ENCODE results near the gene DNAJB5. TPM values are rescaled to one million over a fixed set of nuclear protein-coding genes. Genes with fewer than 3 reads are reported as not detected.
"Not testable (repeated sequence)": the region's sequence is repeated elsewhere in the genome, so short reads cannot be mapped to it uniquely, and the experiment has no call there.

Gene DNAJB5
- polyA plus RNA-seq, 4 donors: 10.0 to 14.3 (median 11.1) TPM

DNA sequence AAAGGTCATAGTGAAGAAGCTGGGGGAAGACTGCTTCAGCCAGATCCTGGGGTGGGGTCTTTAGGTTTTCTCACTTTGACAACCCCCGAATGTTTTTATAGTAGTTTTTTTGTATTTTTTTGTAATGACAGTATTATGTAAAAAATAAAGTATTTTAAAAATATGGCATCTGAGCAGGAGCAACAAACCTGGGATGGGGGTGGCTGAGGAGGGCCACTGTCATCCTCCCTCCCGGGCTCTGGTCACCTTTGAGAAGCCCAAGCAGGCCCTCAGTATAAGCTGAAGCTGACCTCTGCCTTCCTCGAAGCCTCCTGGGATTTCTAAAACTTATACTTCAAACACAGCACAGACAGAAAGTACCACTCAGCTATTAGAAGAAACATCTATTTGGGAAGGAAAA is 8.7 kb downstream of the DNAJB5 start:
- DNase-seq (ENCODE audit: low read depth in 4 of 4, low spot score in 3 of 4): no peak

DNA sequence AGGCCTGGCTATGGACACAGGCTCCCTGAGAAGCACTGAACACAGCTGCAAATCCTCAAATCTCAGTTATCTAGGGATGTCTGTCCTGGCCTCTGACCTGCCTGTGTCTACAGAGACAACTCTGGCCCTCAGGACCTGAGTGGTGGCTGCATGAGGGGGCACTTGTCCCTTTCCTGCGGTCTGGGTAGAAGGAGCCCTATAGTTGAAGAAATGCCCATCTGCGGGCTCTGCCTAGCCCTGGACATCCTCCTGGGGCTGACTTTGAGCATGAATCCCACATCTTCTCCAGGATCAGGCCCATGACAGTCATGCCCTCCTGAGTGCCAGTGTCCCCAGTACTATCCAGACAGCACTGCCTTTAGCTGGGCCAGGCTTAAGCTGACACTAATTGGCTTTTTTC is 10.0 kb downstream of the DNAJB5 start:
- DNase-seq (ENCODE audit: low read depth in 4 of 4, low spot score in 3 of 4): no peak

DNA sequence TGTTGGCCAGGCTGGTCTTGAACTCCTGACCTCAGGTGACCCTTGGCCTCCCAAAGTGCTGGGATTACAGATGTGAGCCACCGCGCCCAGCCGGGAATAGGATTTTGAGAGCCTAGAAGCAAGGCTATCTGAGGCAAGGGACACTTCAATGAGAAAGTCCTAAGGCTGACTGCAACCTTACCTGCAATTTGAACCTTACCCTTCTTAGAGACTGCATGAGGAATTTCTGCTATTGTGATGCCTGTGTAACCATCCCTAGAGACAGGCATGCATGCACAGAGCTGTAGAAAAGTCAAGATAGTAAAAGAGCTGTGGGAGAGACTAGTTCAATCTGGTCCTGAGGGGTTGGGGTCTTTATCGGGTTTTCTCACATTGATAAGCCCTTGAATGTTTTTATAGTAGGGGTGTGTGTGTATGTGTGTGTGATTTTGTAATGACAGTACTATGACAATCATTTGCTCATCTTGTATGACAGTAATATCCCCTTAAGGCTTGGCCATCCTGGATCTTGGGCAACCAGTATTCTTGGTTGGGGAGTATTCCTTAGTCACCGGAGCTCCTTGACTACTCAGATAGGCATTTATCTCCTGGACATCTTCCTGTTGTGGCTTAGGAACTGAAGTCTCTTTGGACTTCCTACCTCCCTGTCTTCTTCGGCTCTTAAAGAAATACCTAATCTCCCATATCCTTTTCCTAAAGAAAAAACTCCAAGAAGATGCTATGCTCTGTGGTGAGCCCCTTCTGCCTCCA is 11.2 kb downstream of the DNAJB5 start:
- DNase-seq (ENCODE audit: low read depth in 4 of 4, low spot score in 3 of 4): no peak

DNA sequence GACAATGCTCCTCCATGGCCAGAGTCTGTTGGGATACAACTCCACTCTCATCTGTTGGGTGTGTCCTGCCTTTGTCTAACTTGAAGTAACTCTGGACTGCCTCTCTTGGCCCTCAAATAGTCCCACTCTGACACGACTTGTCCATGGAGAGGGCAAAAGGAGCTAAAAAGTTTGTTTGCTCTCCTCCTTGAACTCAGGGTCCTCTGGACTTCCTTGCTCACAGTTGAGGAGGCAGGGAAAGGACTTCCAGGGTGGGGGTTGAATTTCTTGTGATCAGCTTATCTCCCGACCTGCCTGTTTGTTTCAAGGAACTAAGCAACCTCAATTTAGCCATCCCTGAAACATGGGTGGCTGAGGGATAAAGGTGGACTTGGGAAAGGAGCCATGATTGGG is 11.7 kb downstream of the DNAJB5 start:
- no peak for DNase-seq (ENCODE audit: low read depth in 4 of 4, low spot score in 3 of 4)

DNA sequence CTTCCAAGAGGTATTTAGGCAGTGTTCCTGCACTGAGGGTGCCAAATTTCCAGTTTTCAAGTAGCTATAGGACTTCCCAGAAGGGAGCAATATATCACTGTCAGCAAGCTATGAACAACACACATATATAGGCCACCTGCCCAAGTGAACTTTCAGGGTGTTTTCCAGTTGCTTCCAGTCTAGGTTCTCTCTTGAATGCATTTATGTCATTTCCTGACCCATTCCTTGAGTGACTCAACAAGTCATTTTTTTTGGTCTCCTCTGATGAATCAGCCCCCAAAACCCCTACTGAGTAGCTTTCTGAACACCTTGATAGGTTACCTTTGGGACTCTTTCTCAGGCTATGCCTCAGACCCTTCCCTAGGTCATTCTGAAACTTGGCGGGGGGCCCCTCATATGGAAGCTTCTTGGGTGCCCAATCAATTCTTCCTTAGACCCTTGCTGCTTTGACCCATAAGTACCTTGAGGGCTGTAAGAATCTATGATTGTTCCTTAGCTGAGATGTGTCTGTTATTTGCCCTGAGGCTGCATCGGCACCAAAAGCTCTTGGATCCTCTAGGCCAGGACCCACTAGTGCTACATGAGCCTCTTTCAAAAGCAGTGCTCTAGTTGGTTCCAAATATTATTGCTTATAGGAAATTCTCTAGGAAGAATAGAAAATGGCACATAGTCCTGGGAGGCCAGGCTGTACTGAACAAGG is 12.4 kb downstream of the DNAJB5 start:
- DNase-seq (ENCODE audit: low read depth in 4 of 4, low spot score in 3 of 4): no peak

DNA sequence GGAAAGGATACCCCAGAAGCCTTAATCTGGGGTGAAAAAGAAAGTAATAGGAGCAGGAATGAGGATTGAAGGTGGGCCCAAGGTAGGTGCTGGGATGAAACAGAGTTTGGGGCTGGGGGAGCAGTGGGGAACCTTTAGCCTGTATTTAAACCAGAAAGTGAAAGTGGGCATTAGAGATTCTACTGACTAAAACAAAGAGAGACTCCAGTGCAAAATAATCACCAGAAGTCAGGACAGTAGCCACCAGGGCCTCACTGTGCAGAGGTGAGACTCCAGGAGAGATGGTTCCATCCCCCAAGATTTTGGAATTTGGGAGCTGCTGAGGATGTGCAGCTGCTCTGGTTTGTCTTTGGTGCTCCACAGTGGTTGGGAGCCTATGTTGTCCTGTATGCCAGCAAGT is 13.1 kb downstream of the DNAJB5 start:
- DNase-seq (ENCODE audit: low read depth in 4 of 4, low spot score in 3 of 4): no peak

DNA sequence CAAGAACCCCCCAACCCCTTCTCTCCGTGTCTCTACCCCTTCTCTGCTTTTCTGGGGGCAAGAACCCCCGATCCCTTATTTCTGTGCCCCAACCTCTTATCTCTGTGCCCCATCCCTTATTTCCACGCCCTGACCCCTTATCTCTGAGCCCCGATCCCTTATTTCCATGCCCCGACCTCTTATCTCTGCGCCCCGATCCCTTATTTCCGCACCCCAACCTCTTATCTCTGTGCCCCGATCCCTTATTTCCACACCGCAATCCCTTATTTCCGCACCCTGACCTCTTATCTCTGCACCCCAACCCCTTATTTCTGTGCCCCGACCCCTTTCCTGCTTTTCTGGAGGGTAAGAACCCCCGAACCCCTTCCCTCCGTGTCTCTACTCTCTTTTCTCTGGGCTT is 14.8 kb downstream of the DNAJB5 start:
- not testable (repeated sequence) for DNase-seq (ENCODE audit: low read depth in 4 of 4, low spot score in 3 of 4)

DNA sequence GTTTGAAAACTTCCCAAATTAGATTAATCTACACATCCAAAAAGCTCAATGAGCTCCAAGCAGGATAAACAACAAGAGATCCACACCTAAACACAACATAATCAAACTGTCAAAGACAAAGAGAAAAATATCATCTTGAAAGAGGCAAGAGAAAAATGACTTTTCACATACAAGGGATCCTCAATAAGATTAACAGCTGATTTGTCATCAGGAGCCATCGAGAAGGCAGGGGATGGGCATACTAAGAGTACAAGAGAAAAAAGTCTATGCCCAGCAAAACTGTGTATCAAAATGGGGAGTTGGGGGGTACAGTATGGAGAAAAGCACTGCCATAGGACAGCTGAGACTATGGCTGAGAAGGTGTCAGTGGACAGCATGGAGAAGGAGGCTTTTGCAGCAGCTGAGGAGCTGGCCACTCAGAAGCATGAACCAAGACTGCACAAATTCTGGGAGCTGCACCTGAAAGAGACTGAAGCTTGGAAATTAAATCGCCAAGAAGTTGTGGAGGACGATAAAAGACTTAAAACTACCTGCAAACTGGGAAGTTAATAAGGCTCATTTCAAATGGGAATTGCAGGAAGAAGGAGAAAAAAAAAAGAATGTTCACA is 20.9 kb downstream of the DNAJB5 start:
- no peak for DNase-seq (ENCODE audit: low read depth in 4 of 4, low spot score in 3 of 4)

DNA sequence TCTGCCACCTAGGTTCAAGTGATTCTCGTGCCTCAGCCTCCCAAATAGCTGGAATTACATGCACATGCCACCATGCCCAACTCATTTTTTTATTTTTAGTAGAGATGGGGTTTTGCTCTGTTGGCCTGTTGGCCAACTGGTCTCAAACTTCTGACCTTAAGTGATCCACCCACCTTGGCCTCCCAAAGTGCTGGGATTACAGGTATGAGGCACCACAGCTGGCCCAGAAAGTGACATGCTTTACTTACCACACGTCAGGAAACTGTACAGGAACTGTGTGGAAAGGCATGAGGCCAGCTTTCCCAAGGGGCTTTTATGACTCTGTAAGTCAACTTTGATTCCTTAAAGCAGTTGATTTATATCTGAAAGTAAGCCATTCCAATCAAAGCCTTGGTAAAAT is 25.0 kb downstream of the DNAJB5 start:
- DNase-seq (ENCODE audit: low read depth in 4 of 4, low spot score in 3 of 4): no peak

DNA sequence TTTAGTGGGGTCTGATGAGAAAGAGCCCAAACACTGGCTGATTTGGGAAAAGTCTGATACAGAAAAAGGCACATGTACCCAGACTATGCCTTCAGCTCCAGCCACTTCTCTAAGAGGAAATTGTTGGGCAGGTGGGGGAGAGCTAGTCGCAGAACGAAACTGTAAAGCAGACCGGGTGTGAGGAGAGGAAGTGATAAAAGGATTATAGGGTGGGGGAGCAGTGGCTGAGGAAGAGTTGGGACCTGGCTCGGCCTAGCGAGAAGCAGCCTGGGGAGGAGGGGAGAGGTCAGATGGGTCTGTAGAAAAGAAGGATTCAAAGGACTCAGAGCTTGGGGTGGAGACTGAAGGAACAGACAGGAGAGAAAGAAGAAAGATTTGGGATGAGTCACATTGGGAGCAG is 33.9 kb downstream of the DNAJB5 start:
- DNase-seq (ENCODE audit: low read depth in 4 of 4, low spot score in 3 of 4): not testable (repeated sequence)

DNA sequence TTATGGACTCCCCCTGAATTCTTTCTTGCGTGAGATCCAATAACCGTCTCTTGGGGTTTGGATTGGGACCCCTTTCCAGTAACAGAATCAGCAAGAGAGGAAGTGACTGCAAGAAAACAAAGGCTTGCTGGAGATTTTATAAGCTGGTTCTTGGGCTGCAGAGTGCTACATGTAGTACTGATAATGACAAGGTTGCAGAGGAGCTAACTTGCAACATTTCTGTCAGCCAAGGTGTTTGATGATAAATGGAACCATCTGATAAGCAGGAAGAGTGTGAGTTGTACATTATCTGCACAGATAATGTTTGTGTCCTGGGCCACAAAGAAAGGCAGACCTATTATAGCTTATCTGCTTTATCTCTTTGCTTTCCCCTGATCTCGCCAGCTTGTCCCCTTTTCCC is 37.1 kb downstream of the DNAJB5 start:
- no peak for DNase-seq (ENCODE audit: low read depth in 4 of 4, low spot score in 3 of 4)

DNA sequence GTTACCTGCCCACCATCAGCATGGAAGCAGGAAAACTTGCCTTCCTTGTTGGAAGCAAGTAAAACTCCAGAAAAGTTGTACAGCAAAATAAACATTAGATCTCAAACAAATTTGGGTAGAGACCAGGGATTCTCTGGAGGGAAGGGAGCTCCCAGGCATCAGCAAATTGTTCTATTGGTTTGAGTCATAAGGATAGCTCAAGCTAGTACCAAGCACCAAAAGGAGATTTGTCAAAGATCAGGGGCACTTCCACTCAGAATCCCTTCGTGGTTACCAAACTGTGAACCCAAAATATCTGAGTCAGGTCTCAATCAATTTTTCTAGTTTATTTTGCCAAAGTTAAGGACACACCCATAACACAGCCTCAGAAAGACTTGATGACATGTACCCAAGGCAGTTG is 37.8 kb downstream of the DNAJB5 start:
- no peak for DNase-seq (ENCODE audit: low read depth in 4 of 4, low spot score in 3 of 4)

DNA sequence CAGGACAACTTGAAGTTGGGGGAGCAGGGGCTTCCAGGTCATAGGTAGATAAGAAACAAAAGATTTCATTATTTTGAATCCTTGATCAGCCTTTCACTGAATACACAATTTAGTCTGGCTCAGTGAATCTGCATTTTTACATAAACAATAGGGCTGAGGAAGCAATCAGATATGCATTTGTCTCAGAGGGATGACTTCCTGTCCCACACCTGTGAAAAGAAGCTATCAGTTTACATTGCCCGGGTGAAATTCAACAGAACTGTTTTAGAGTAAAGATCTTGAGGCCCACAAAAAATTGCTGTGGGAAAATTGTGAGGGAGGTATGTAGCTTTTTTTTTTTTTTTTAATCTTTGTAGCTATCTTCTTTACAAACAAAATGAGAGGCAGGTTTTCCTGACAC is 38.3 kb downstream of the DNAJB5 start:
- no peak for DNase-seq (ENCODE audit: low read depth in 4 of 4, low spot score in 3 of 4)

DNA sequence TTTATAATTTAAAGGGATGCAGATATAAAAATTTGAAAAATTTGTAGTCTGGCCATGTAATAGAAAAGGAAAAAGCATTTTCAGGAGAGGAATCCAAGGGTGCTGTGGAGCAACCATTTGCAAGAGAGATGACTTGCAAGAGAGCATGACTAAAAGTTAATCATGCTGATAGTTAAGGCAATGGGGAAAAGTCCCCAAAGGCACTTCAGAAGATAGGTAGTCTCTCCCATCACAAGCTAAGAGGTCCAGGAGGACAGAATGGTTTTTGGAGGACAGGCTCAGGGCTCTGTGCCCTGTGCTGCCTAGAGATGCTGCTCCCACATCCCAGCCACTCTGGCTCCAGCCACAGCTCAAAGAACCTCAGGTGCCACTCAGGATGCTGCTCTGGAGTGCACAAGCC is 38.8 kb downstream of the DNAJB5 start:
- DNase-seq (ENCODE audit: low read depth in 4 of 4, low spot score in 3 of 4): no peak

DNA sequence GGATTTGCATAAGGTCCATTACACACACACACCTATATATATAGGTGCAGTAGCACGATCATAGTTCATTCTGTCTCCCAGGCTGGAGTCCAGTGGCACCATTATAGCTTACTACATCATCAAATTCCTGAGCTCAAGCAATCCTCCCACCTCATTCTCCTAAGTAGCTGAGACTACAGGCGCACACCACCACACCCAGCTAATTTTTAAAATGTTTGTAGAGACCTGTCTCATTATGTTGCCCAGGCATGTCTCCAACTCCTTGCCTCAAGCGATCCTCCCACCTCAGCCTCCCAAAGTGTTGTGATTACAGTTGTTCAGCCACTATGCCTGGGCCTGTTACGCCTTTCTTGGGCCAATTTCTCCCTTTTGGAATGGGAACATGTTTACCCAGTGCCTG is 39.7 kb downstream of the DNAJB5 start:
- no peak for DNase-seq (ENCODE audit: low read depth in 4 of 4, low spot score in 3 of 4)

DNA sequence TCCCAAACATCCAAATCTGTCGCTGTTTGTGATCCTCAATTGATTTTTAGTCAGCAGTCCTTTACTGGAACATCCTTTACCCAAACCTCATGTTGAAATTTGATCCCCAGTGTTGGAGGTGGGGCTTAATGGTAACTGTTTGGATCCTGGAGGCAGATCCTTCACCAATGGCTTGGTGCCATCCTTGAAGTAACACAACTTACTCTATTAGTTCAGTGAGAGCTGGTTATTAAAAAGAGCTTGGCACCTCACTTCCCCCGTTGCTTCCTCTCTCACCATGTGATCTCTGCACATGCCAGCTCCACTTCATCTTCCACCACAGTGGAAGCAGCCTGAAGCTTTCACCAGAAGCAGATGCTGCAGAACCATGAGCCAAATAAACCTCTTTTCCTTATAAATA is 40.3 kb downstream of the DNAJB5 start:
- no peak for DNase-seq (ENCODE audit: low read depth in 4 of 4, low spot score in 3 of 4)

DNA sequence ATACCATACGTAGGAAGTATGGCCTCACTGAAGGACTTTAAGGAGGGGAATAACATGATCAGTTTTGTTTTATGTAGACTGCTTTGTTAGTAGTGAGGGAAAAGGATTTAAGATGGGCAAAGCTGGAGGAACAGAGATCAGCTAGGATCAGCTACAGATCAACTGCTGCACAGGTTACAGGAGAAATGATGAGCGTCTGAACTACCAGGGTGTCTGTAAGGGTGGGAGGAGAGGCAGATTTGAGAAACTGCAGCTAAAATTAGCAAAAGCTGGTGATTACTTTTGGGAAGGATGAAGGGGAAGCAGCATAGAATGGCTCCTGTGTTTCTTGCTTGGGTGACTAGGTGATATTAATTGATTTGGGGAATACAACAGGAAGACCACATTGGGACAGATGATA is 43.6 kb downstream of the DNAJB5 start:
- no peak for DNase-seq (ENCODE audit: low read depth in 4 of 4, low spot score in 3 of 4)

DNA sequence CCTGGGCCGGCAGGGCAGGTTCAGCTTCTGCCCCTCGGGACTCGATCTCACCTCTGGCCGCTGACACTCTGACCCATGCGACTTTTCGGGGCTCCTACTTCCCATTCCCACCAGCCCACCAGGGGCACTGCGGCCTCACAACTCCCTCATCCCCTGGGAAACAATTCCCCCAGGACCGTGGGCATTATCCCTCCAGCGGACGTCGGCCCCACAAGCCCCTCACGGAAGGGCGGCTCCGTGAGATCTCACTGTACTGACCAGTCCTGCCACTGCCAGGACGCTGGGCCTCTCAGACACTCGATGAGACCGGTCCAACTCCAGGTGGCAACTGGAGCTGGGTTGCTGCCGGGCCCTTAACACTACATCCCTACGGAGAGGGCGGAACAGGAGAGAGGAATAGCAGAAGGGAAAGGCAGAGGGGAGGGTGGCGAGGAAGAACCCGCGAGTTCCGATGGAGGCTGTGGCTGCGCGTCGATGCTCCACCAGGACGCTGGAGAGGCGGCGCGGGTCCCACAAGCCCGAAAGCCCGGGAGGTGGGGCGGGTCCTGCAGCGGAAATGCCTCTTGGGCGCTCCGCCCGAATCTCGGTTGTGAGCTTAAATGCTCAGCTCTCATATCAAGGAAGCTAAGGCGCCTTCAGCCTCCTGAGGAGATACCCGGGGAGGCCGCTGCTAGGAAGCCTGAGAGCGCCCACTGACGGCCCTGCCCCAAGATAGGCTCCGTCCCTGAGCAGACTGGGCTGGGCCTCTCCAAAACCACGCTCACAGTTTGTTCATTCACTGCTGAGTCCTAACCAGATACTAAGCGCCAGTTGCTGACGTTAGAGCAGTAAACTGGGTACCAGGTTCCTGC is 46.5 kb downstream of the DNAJB5 start:
- peak in 1 of 4 donors; percentile 12 for DNase-seq (ENCODE audit: low read depth in 4 of 4, low spot score in 3 of 4)

DNA sequence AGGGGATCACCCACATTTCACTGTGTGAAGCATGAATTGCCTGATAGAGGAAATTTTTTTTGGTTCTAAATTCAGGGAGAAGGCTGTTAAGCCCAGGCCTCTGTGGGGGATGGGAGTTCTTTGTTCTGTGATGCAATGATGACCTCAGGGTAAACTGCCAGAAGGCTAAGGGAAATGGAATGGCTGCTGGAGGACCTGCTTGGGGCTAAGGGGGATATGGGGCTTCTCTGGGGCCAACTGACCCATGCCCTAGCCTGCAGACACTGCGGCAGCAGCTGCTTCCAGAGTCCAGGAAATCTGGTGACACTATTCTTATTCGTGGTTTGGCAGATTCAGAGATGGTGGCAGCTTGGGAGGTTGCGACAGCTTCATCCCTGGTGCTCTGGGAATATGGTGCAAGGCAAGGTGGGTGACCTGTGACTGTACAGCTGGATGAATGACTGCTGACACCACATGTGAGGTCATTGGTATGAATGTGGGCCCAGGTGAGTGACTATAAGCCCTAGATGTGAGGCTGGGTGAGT is 52.6 kb downstream of the DNAJB5 start:
- DNase-seq (ENCODE audit: low read depth in 4 of 4, low spot score in 3 of 4): no peak

DNA sequence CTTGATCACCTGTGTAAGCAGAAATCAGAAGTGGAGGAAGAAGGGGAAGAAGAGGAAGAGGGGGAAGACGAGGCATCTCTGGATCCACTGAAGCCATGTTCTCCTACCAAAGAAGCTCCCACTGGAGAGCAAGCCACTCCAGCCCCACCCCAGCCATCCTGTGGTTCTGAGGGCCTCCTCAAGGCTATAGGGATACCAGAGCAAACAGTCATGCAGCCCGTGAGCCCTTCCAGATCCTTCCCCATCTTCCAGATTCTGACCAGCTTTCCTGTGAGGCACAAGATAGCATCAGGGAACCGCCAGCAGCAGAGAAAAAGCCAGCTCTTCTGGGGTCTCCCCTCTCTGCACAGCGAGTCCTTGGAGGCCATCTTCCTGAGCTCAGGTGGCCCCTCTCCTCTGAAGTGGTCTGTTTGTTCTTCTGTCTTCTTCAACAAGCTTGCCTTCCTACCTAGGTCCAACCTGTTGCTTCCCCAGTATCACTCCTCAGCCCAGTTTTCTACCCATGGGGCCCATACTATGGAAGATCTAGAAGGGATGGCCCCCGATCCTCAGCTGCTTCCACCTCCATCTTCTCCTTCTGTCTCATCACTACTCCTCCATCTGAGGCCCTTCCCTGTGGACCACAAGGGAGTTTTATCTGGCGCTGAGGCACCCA is 53.5 kb downstream of the DNAJB5 start:
- DNase-seq (ENCODE audit: low read depth in 4 of 4, low spot score in 3 of 4): no peak

Data from left renal pelvis (tissue), 4 donors.